ENCODE data around the gene SLC10A3.

Gene SLC10A3

DNA sequence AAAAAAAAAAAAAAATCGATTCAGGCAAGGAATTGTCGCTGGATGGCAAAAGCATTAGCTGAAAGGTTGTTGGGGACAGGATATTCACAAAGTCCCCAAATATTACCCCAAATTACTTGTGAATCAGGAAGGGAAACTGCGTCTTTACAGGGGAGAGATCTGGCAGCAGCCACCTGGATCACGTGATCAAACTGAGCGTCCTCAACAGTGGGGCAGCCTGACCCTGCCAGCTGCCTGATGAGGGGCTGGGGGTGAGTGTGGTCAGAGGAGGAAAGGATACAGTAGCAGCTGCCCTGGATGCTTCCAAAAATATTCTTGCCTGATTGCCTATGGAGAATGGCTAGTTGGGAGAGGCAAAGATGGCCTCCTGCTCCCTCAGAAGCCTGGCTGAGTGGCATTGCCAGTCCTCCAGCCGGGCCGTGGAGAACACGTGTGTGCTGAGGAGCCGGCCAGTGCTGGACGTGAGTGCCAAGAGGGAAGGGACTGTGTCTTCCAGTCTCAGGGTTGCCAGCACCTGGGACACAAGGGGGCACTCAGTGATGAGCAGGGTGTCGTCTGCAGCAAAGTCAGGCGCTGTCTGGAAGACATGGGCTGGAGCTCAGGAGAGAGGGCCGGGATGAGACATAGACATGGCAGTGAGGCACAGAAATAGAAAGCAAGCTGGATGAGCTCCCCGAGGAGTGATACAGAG, 8.4 kb downstream of the SLC10A3 start:
- DNase-seq = no peak

DNA sequence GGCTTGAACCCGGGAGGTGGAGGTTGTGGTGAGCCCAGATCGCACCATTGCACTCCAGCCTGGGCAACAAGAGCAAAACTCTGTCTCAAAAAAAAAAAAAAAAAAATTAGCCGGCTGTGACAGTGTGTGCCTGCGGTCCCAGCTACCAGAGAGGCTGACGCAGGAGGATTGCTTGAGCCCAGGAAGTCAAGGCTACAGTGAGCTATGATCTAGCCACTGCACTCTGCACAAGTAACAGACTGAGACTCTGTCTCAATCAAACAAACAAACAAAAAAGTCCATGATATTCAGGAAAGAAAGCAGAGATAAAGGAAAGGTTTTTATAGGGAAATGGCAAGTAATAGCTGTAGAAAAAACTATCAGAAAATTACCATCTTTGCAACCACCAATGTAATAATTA, 9.2 kb downstream of the SLC10A3 start:
- no peak for DNase-seq

DNA sequence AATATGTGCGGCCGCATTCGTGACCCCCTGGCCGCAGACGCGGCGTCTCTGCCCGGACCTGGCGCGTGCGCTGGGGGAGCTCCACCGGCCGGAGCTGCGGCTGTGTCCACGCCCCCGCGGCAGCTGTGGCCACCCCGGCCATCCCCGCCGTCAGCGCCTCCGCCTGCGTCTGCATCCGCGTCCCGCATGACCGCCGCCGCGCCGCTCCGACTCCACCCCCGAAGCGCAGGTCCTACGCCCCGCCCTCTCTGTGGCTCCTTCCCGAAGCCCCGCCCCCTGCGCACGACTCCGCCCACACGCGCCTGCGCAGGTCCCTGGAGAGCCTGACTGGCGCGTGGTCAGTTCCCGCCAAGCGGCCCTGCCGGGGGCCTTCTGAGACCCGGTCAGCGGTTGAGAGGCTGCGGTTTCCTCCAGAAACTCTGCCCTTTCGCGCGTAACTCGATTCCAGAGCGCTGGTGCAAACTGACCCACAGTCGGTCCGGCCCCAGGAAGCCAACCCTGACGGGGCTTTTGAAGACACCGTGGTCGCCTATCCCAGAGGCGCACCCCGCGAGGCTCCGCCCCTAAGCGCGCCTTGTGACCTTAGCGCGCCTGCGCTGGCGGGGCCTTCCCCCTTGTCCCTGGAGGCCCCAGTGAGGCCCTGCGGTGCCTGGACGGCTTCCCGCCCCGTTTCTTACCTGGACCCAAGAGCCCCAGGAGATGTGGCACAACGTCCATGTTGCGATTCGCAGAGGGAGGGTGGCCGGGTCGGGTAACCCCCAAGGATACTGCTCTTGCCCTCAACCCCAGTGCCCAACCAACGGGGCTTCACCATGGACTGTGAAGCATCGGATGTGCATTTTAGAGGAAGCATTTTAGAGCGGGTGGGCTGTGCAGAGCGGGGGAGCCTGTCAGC, 11.5 kb downstream of the SLC10A3 start, which contains the start of gene LAGE3:
Gene LAGE3 (minus strand): TSS at position 554 of the 895 bp plus-strand sequence. CDS start 366 bp downstream, at position 188.
- peak; percentile 93 for DNase-seq

DNA sequence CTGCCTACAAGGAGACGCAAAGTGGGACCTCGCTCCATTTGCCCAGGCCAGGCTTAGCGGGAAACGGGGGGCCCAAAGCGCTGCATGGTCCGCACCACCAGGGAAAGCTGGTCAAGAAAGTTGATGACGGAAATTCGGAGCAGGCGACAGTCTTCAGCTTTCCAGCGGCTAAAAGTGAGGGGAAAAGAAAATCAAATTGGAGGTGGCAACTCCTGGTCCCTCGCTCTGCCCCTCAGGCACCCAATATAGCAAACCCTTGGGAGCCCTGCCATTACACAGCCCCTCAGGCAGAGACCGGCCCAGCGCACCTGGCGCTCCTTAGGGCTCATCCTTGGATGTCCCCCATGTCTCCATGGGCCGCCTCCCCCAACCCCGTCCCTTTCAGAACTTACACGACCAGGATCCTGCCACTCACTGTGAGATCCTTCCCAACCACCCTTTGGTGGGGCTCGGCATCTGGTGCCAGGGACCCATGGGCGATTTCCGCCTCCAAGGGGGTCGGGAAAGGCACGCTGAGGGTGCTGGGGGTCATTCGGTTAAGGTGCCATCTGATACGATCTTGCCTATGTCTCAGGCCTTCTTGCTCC, 12.4 kb downstream of the SLC10A3 start:
- no peak for DNase-seq

DNA sequence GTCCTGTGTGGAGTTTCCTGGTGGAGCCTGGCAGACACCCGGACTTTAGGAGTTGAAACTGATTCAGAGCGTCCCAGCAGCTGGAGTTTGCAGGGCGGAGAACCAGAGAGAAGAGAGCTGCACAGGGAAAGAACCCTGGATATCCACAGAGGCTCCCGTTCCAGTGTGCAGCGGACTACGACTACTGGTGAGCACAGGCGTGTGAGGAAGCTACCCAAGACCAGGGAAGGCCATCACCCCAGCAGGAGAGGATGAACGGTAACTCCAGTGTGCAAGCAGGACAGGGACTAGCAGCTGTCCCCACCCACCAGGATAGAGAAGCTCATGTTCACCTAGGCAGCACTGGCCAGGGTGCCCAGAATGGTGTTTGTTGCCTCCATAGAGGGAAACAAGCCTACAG, 13.6 kb downstream of the SLC10A3 start:
- no peak for DNase-seq

DNA sequence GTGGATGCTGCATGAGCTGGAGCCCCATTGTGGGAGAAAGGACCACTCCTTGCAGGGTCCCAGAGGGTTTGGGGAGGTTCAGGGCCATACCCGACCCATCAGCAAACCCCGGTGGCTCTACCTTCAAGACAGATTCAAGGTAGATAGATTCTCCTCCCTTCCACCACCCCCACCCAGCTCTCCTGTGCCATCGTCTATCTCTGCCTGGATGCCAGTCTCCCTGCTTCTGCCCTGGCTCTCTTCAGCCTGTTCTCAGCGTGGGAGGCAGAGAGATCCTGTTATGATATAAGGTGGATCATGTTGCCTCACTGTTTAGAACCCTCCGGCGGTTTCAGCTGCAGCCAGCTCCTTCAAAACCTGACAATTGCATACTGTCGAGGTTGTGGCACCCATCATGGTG, 16.7 kb downstream of the SLC10A3 start:
- DNase-seq = no peak

DNA sequence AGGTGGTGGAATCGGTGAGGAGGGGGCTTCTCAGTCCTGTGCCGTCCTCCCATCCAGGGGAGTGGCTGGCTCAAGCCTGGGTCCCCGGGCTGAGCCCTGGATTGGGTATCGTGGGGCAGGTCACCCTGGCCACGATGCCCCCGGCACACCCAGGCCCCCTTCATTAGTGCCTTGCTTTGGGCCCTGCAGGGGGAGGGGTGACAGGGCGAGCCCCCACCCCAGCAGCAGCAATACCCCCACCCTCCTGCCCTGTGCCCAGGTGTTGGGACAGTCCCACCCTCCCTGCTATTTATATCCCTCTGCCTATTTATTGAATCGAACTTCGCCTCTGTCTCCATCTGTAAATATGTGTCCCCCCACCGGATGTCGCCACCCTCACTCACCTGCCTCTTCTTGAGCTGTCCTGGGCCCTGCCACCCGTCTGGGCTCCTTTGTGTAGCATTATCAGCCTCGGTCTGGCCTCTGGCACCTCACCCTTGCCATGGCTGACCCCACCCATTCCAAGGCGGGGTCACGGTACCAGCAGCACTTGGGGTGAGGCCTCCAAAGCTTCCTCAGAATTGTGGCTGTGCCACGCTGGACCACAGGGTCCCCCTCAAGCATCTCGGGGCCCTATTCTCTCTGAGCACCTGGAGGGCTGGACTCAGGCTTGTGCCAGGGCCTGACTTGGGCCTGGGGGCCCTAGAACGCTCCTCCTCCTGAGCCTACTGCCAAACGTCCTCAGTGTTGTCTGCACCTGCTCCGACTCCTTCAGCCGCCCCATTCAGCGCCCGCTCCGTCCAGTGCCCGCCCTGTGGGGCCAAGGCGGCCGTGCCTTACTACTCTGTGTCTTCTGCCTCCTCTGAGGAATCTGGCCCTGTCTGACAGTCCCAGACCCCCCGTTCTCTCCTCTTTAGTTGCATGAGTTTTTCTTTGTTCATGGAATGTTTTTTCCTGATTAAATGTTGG, 17.5 kb downstream of the SLC10A3 start:
- DNase-seq = no peak

DNA sequence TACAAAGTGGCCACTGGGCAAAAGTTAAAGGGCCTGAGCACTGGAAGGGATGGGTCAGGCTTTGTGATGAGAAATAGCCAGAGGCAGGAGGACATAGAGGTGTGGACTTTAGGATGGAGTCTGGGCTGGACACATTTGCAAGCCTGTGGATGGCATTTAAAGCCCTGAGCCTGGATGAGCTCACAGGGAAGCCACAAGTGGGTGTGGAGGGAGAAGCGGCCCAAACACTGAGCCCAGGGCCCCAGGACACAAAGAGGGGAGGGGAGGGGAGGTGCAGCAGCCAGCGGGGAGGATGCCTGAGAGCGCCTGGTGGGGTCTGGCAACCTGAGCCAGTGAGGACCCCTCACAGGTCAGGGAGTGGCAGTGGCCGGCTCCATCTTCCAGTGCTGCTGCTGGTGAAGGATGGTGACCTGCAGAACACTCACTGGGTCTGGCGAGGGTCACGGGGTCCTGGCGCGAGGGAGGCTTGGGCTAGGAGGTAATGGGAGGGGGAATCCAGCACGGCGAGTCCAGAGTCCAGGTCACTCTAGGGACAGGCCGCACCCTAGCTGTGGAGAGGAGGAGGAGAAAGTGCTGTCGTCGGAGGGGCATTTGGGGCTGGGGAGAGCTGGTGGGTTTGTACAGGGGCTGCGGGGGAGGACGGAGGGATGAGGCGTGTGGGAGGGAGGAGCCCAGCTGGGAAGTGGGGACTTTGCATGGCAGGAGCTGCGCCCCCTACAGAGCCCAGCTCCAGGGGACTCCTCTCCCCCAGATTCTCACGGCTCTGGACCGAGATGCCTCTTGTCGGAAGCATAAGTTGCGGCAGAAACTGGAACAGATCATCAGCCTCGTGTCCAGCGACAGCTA, 18.4 kb downstream of the SLC10A3 start:
- DNase-seq = no peak

DNA sequence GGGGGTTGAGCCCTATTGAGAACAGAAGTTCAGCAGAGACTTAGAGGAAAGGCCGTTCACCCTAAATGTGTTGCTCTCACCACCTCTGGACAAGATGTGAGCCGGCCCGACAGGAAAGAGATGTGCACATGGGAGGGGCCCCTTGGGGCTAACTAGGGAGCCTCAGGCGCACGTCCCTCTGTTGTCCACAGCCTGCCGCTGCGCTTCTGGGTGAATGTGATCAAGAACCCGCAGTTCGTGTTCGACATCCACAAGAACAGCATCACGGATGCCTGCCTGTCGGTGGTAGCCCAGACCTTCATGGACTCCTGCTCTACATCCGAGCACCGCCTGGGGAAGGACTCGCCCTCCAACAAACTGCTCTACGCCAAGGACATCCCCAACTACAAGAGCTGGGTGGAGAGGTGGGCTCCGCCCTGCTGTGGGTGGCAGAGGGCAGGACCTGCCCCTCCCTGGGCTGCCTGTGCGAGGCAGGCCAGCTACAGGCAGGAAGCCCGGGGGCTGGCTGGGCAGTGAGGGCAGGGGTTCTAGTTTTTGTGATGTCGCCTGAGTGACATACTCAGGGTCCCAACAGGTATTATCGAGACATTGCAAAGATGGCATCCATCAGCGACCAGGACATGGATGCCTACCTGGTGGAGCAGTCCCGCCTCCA, 19.4 kb downstream of the SLC10A3 start:
- DNase-seq = no peak

DNA sequence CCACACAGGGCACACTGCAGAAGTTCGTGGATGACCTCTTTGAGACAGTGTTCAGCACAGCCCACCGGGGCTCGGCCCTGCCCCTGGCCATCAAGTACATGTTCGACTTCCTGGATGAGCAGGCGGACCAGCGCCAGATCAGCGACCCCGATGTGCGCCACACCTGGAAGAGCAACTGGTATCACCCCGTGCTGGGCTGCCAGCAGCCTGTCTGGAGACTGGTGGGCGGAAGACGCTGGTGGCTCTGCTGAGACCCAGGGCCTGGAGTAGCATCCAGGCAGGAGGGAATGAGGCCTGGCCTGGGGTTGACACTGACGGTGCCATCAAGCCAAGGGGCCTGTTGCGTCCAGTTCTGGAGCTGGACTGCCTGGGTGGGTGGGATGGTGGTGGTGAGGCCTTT, 20.0 kb downstream of the SLC10A3 start:
- DNase-seq = no peak

DNA sequence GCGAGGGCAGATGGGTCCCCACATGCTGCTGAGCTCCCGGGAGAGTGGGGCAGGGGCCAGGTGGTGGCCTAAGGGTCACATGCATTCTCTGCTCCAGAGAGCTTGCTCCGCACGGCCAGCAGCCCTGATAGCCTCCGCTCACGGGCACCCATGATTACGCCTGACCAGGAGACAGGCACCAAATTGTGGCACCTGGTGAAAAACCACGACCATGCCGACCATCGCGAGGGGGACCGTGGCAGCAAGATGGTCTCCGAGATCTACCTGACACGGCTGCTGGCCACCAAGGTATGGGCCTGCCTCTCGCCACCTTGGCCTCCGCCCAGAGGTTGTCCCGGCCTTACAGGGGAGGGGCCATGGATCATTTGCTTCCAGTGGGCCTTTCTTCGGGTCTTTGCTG, 20.5 kb downstream of the SLC10A3 start:
- DNase-seq = no peak

DNA sequence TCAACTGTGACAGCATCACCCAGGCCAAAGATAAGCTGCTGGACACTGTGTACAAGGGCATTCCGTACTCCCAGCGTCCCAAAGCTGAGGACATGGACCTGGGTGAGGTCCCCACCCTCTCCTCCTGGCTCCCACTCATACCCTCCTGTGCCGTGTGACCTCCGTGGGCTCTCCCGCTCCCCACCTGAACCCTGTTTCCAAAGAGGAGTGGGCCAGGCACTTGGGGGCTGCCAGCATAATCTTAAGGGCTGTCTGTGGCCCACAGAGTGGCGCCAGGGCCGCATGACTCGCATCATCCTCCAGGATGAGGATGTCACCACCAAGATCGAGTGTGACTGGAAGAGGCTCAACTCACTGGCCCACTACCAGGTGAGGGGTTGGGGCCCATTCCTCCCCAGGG, 21.3 kb downstream of the SLC10A3 start:
- DNase-seq = no peak

DNA sequence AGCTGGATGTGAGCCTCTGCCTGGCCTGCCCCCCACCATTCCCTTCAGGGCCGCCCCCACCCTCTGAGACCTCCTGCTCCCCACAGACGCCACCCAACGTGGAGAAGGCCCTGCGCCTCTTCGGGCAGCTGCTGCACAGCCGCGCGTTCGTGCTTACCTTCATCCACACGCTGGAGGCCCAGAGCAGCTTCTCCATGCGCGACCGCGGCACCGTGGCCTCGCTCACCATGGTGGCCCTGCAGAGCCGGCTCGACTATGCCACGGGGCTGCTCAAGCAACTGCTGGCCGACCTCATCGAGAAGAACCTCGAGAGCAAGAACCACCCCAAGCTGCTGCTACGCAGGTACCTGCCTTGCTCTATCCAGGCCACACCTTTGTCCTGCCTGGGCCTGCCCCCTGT, 22.2 kb downstream of the SLC10A3 start:
- no peak for DNase-seq

DNA sequence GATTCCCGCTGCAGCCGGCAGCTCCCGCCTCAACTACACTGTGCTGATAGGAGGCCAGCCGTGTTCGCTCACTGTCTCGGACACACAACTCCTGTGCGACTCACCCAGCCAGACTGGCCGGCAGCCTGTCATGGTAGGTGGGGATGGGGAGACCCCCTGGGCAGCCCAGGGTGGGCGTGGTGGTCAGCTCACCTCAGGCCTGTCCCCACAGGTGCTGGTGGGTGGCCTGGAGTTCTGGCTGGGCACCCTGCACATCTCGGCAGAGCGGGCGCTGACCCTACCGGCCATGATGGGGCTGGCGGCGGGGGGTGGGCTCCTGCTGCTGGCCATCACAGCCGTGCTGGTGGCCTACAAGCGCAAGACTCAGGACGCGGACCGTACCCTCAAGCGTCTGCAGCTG, 22.9 kb downstream of the SLC10A3 start:
- DNase-seq = no peak

DNA sequence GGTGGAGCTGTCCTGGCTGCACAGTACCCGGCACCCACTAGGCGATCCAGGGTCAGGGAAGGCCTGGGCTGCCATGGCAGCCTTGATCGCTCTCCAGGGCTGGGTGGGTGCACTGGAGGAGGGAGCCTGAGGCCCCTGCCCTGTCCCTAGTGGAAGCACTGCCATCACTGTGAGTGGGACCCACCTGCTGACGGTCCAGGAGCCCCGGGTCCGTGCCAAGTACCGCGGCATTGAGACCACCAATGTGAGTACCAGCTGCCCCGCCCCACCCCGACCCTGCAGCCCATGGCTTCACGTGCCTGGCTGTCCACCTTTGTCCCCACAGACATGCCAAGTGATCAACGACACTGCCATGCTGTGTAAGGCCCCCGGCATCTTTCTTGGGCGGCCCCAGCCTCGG, 23.5 kb downstream of the SLC10A3 start:
- no peak for DNase-seq

DNA sequence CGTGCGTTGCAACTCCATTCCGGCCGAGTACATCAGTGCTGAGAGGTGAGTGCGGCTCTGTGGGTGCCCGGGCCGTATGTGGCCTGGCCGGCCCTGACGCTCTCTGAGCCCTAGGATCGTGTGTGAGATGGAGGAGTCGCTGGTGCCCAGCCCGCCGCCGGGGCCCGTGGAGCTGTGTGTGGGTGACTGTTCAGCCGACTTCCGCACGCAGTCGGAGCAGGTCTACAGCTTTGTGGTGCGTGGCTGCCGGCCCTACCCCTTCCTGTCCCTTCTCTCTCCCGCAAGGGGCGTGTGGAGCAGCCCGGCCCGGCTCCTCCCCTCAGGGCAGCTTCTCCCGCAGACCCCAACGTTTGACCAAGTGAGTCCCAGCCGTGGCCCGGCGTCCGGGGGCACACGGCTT, 24.4 kb downstream of the SLC10A3 start:
- no peak for DNase-seq

DNA sequence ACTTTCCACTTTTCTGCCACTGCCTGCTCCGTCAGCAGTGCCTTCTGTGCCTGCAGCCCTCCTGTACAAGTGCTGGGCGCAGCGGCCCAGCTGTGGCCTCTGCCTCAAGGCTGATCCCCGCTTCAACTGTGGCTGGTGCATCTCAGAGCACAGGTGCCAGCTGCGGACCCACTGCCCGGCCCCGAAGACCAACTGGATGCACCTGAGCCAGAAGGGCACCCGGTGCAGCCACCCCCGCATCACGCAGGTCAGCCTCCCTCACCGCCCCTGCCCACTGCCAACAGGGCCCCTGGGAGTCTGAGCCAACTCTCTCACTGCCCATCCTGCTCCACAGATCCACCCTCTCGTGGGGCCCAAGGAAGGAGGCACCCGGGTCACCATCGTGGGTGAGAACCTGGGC, 24.8 kb downstream of the SLC10A3 start:
- no peak for DNase-seq

DNA sequence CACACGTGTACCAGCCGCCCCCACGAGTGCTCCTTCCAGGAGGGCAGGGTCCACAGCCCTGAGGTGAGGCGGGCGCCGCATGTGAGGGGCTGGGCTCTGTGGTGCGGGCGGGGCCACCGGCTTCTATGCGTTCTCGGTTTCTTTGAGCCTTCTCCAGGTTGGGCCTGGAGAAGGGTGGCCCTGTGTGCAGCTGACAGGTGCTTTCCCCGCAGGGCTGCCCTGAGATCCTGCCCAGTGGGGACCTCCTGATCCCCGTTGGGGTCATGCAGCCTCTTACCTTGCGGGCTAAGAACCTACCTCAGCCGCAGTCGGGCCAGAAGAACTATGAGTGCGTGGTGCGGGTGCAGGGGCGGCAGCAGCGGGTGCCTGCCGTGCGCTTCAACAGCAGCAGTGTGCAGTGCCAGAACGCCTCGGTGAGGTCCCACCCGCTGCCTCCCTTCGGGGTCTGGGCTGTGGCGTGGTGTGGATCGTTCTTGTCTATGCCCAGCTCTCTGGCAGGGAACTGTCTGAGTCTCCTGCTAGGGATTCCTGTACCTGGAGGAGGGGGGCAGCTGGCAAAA, 25.5 kb downstream of the SLC10A3 start:
- no peak for DNase-seq

DNA sequence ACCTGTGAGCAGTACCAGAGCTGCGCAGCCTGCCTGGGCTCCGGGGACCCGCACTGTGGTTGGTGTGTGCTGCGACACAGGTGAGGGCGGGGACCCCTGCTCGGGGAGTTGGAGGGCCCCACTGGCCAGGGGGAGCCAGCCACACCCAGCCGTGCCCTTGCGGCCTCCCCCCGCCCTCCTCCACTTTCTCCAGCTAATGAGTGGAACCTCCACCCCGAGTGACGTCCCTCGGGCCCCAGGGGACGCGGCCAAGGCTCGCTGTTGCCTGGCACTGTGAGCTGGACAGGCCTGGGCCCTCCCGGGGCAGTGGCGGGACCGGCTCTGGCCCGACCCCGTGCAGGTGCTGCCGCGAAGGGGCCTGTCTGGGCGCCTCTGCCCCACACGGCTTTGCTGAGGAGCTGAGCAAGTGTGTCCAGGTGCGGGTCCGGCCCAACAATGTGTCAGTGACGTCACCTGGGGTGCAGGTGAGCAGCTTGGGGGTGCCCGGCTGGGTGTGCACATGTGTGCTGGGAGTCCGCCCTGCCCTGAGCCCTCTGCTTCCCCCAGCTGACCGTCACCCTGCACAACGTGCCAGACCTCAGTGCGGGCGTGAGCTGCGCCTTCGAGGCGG, 26.7 kb downstream of the SLC10A3 start:
- no peak for DNase-seq

DNA sequence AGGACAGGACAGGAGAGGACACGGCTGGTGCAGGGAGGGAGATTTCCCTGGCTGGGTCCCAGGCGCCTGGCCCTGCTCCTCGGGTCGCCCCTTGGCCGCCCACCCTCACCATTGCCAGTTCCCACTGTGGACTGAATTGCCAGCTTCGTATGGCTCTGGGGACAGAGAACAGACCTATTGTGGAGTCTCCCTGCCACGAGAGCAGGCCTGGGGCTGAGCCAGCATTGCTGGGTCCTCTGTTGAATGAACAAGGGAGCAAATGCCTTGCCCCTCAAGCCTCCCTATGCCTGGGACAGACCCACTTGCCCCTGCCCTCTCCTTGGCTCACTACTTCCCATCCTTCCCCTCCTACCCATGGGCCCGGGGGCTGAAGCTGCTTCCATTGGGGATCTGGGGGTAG, 28.0 kb downstream of the SLC10A3 start:
- DNase-seq = no peak

All from stimulated activated CD4-positive, alpha-beta T cell treated with anti-CD3 and anti-CD28 coated beads, Interleukin-4, amount 100 ng/mL, for 1 hour (primary cell).